HG02571 (cell line): ENCODE results near the gene SF1.

Experiments used
- ATAC-seq: cut with Tn5 transposase; IDR thresholded peaks from one replicate; pipeline ENCODE4 v1.9.1; 2021; ENCODE audit warnings: mild to moderate bottlenecking, moderate library complexity; ENCODE audit not compliant: unreplicated experiment

Gene SF1

DNA sequence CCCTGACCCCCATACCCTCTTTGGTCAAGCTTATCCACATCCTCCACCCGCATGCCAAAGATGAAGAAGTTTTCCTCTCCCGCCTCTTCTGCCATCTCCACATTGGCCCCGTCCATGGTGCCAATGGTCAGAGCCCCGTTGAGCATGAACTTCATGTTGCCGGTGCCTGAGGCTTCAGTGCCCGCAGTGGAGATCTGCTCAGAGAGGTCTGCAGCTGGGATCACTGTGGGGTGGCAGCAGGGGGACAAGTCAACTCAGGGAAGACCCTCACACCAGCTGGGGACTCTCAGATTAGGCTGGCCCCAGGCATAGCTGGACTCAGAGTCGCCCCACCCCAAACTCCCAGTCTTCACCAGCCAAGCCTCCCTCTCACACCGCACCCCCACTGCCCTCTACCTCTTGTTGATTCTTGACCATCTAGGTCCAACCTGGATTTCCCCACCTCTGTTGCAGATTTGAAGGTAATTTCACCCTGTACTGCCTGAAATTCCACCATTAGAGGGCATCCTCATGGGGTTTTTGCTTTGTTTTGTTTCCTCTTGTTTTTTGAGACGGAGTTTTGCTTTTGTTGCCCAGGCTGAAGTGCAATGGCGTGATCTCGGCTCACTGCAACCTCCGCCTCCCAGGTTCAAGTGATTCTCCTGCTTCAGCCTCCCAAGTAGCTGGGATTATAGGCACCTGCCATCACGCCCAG is 27.8 kb downstream of the SF1 start:
- ATAC-seq = no peak

DNA sequence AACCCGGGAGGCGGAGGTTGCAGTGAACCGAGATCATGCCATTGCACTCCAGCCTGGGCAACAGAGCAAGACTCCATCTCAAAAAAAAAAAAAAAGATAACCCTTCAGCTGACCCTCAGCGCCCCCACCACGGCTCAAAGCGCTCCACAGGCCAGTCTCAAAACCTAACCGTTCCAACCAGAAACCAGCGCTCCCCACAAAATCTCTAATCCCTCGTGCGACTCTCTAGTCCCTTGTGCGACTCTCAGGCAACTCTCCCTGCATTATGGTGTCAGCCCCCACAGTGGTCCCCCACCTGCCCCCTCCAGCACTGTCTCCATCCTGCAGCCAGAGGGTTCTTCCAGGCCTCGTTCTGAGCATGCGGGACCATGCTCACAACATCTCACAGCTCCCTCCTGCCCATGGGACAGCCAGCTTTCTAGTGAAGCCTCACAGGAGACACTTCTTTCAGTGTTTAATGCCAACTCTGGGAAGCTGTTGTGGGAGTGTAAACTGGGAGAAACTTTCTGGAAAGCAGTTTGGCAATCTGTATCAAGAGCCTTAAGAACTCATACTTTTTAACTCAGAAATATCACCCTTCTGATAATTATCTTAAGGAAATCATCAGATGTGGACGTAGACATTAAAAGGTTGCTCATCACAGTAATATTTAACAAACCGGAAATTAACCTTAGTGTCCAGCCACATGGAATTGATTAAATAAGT is 30.2 kb downstream of the SF1 start:
- ATAC-seq = no peak

DNA sequence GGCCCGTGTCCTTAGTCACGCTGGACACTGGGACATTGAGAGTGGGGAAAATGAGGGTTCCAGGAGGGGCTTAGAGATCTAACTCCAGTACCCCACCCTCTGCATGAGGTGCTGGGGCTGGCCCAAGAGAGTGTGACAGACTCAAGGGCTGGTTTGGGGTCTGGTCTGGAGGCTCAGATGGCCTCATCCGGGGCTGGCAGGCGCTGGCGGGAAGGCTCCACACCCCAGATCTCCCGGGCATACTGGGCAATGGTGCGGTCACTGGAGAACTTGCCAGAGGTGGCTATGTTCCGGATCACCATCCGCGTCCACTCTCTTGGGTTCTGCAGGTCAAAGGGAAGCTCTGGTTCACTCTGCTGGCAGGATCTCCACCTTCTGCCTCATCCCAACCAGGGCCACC is 31.9 kb downstream of the SF1 start:
- no peak for ATAC-seq

DNA sequence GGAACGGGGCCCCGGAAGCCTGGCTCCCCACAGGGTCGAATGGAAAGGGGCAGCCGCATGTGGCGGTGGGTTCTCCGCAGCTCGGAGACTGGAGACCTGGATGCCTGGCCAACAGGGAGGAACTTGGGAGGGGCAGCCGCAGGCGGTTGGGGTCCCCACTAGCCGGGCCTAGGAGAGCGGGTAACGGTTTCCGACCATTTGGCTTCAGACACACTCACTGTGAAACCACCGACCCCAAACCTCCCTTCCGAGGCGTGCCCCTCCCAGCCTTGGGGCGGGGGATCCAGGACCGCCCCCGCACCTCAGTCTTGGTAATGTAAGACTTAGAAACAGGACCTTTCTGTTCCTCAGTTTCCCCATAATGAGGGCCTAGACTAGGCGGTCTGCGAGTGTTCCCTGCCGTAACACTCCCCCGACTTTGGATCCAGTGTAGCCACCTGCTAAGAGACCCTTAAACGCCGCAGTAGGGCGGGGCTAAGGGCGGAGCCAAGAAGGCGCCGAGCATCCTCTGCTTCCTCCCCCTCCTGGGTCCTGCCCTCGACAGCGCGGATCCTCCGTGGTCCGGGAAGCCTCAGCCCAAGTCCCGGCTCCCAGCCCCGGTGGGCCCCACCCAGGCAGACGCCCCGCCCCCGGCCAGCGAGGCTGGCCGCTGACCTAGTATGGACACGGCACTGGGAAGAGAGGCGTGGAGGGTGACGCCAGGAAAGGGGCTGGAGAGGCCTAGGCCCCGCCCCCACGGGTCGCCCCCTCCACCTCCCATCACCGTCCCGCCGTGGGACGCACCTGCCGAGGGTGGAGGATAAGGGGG is 32.6 kb downstream of the SF1 start:
- no peak for ATAC-seq

DNA sequence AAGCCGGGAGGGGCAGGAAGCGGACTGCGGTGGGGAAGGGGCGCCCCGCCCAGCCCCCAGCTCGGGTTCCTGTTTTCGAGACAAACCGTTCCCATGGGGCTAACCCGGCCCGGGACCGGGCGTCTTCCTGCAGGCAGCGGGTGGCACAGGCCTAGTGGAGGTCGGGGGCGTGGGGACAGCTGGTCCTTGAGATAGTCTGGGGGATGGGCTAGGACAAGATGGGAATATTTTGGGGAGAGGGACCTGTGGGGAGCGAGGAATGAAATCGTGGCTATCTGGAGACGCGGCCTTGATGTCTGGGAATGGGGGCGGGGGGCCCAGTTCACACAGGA is 33.2 kb downstream of the SF1 start:
- no peak for ATAC-seq

DNA sequence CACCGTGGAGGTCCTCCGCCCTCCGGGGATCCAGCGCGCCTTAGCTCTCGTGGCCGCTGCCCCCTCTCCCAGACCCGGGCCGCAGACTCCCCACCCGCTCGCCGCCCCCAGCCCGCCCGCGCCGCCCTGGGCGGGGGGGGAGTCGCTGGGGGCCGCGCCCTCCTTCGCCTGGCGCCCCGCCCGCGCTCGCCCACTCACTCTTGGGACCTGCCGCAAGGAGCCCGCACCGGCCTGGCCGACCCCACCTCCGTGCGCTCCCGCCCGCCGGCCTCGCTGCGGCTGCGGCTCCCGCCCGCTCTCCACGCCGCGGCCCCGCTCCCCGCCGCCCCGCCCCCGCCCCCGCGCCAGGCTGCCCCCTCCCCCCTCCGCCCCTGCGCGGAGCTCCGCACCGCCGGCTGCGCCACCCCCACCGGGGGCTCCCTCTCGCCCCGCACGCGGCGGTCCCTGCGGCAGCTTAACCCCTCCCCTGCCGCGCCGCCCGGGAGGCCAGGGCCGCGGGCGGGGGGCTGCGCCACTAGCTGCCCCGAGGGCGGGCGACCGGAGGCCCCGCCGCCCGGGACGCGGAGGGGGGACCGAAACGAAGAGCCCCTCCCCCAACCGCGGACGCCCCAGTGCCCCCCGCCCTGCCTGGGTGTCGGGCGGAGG is 33.7 kb downstream of the SF1 start:
- no peak for ATAC-seq

DNA sequence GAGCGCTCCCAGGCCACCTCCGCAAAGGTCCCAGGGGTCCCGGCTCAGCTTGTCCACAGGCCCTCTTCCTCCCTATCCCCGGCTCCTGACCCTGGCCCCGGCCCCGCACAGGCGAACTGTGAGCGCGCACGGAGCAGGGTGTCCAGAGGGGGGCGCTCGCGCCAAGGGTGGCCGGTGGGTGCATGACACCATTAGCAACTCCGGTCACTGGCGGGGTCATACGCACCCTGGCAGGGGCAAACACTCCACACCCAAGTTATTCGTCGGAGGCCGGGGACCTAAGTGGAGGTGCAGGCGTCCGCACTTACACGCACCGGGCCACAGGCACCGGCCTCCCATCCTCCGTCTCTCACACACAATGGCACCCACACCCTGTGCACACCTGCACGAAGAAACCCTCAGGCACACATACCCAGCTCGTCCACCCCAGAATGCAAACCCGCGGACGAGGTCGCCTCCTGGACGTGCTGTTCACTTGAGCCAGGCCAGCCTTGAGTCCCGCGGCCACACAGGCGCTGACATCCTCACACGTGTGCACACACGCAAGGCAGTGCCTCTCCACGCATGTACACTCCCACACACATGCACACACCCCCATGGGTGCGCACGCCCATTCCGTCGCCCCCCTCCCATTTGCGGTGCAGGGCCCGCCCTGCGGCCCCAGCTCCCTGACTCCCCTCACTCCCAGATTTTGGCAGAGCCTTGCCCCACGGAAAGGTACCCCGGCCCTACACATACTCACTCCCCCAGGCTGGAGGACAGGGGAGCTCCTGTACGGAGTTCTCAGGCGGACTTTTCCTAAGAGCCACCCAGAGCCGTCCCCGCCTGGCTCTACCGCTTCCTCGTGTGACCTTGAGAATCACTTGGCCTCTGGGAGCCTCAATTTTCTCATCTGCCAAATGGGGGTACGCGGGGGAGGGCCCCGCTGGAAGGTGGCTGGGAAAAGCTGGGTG is 34.5 kb downstream of the SF1 start, which contains the start of gene RASGRP2:
Gene RASGRP2 (minus strand): TSS at position 552 of the 953 bp plus-strand sequence. CDS start 1,276 bp downstream, outside the sequence.
- no peak for ATAC-seq

DNA sequence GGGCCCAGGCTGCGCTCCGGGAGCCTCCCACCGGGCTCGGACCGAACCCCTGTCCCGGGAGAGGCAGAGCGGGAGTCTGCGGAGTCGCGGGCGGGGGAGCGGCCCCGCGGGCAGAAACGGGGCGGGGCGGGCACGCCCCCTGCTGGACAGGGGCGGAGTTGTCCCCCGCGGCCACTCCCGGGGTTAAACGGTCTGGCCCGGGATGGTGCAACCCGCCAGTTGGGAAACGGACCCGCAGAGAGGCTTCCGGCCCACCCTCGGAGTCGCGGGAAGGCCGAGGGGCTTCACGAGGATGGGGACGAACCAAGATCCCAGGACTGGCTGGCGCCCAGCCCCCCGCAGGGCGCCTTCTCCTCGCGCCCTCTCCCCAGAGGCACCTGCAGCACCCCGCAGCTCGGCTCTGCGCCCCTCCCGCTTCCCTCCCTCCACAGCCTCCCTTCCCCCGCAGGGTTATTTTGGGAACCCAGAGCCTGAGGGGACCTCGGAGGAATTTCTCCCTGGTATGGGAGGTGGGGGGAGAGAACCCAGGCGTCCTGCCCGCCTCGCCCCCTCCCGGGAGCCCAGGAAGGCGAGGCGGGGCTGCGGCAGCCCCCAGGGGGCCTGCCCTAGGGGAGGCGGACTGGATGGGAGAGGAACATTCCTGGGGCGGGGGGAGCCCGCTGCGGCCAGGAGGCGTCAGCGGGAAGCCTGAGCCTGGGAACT is 35.3 kb downstream of the SF1 start:
- ATAC-seq = no peak

DNA sequence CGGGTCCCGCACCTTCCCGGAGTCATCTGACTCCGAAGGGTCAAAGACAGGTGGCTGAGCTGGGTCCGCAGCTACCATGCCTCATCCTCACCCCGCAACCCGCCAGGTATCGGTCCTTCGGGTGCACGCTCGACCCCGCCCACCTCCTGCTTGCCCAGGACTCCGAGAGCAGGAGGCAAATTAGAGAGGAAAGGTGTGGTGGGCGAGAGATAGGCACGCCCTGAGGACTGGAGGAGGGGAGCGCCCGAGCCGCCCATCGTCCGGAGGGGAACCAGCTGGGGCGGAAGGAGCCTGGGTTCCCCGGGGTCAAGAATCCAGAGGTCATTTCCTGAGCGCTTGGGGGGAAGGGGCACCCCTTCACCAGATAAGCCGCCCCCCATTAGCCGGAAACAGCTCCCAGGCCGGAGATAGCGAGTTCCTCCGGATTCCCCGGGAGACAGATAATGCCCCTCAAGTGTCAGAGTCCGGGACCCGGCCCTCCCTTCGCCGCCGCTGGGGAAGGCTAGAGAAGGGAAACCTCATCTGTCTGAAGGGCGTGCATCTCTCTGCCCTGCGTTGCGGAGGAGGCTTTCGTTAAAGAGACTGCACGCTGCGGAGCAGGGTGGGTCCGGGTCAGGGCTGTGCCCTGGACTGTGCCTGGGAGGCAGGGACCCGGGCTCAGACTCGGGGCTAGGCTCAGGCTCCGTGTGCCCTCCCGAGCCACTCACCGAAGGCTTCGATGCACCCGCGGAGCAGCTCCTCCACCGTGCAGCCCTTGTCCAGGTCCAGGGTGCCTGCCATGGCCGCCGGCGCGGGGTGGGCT is 36.1 kb downstream of the SF1 start:
- no peak for ATAC-seq

DNA sequence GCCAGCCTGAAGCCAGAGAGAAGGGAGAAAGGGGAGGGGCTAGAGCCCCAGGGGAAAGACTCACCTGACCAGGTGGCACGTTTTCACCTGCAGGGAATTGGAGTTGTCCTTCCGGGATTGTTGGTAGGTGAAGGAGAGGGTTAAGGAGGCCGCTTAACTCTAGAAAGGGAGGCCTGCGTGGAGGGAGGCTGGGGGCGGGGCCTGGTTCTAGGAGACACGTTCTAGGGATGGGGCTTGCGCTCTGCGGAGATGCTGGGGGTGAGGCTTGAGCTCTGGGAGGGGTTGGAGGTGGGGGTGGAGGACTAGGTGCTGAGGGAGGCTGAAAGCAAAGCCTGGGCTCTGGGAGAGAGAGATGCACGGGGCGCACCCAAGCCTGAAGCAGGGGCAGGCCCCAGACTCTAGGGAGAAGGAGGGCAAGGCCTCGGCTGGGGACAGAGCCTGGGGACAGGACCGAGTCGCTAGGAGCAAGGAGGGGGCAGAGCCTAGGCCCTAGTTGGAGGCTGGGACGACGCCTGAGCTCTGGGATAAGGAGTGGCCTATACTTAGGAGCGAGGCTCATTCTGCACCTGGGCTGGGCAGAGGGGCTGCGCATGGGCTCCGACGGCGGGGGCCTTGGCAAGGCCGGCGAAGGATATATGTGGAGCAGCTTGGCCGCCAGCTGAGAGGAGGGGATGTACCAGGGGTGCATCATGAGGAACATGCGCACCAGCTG is 36.8 kb downstream of the SF1 start:
- ATAC-seq = no peak

DNA sequence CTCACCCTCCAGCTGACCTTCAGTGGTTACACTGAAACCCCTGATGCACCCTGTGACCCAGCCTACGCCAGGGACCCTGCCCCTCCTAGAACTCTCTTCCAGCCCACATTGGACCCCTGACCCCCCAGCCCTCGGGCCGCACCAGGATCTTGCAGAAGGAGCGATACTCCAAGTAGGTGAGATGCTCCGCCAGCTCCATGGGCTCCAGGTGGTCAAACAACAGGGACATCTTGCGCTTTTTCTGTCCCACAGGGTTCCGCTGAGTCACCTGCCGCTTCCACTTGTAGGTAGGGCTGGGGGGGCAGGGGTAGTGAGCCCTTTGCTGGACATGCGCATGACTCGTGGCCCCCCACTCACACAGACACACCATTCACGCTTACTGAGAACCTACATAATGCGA is 38.5 kb downstream of the SF1 start:
- ATAC-seq = no peak

DNA sequence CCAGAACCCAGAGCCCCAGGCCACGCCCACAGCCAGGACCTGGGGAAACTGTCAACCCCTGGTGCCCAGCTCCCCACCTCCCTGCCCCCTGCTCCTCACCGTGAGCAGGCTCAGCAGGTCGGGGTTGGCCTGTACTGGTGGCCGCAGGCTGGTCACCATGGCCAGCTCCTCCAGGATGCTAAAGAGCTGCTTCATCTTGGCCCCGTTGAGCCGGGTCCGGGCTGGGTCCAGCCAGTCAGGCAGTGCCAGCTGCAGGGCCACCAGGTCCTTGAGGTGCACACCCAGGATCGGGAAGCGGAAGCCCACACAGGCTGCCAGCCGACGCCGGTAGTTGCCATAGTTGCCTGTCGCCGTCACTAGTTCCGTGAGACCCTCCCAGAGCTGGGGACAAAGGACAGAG is 41.7 kb downstream of the SF1 start:
- ATAC-seq = no peak

DNA sequence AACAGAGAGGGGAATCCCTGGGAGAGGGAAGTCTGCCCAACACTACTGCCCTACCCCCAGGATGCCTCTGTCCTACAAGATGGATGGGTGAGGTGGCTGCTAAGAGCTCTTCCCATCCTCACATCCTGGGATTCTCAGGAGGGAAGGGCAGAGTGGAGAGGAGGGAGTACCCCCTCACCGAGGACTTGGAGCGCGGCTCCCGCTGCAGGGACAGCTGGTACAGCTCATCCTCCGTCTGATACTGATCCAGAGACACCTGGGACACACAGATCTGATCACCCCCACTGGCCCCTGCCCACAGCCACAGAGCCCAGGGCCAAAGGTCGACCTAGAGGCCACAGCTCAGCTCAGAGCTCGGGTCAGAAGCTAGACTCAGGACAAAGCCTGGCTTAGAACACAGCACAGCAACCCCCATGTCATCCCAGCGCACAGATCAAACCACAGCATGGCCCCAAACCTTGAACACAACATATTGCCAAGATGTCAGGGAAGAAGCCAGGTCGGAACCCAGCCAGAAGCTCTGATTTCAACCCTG is 42.5 kb downstream of the SF1 start:
- no peak for ATAC-seq

DNA sequence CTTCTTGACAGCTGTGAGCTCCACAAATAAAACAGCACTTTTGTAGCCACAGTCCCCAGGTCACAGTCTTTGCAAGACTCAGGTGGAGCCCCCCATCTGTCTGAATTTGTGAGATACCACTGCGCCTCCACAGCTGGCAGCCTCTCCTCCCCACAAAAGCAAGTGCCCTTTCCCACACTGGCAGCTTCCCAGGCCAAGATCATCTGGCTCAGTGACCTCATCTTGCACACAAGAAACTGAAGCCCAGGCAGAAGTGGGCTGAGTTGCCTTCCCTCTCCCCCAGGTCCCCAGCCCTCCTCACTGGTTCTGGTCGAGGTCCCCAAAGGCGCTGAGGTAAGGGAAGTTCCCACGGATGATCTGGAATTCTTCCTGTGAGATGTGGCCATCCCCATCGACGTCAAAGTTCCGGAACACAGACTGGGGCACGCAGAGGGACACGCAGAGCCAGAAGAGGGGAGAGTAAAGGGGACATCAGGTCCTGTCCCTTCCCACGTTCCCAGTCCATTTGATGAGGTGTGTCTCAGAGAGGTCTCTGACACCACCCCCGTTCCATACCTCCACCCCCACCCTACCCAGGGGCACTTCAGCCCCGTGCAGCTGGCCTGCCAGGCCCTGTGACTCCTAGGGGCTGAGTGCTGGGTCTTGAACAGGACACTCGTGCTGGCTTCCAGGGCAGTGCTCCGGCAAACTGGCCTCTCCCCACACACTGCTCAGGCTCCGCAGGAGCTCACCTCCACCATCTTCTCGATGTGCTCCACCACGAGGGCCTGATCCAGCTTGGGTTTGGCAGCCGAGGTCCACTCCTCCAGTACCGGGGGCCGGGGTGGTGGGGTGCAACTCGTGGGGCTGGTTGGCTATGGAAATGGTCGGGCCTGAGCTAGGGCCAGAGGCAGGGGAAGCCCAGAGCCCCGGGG is 43.3 kb downstream of the SF1 start:
- ATAC-seq = no peak

DNA sequence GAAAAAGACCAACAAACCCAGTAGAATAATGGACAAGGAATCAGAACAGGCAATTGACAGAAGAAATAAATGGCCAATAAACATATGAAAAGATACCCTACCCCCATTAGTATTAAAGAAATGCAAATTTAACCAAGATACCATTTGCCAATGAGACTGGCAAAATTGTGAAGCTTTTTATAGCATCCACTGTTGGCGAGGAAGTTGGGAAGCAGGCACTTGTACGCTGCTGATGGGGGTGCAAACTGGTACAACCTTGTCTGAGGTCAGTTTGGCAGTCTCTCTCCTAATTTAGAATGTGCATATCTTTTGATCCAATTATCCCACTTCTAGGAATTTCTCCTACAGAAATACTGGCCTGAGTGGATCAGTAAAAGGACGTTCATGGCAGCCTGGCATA is 46.7 kb downstream of the SF1 start:
- ATAC-seq = no peak

DNA sequence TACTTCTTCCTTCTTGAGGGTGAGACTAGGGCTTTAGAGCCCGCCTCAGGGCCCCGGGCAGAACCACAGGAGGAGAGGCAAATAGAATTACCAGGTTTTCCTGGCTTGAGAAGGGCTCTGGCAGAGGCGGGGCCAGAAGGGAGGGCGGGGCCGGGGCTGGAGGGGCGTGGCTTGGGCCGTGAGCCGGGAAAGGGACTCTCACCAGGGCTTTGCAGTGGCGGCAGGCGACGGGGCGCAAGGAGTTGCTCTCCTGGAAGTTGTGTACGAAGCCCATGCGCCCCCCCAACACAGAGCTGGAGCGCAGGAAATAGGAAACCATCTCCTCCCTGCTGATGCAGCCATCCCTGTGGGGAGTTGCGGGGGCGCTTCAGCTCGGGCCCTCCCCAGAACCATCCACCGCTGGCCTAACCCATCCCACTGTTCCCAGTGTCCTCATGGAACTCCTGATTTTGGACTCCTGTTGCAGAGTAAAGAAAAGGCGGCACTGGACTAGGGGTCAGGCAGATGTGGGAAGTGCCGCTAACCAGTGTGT is 48.4 kb downstream of the SF1 start:
- no peak for ATAC-seq
